Activated CD8-positive, alpha-beta memory T cell treated with anti-CD3 and anti-CD28 coated beads for 48 hours (primary cell): Measurements from ENCODE around the gene CACNA1F.

ENCODE experiments used
- DNase-seq, 3 experiments: peaks; one replicate each; pipeline ENCODE4 v3.0.0-alpha.2; 2020; ENCODE audit warnings: low read depth in 2 of 3, low spot score in 2 of 3

CACNA1F gene

GRCh38 chrX:49199906-49200771 lies 33.0 kb downstream of the CACNA1F start, which contains the start of gene SYP:
Gene SYP (minus strand): TSS chrX:49200193. CDS start chrX:49200186, 7 bp downstream.
- DNase-seq: peak; percentile 57 to 75 (median 71)

- no peak for DNase-seq
Observed at GRCh38 chrX:49199315-49199595, 33.9 kb downstream of the CACNA1F start.

DNA sequence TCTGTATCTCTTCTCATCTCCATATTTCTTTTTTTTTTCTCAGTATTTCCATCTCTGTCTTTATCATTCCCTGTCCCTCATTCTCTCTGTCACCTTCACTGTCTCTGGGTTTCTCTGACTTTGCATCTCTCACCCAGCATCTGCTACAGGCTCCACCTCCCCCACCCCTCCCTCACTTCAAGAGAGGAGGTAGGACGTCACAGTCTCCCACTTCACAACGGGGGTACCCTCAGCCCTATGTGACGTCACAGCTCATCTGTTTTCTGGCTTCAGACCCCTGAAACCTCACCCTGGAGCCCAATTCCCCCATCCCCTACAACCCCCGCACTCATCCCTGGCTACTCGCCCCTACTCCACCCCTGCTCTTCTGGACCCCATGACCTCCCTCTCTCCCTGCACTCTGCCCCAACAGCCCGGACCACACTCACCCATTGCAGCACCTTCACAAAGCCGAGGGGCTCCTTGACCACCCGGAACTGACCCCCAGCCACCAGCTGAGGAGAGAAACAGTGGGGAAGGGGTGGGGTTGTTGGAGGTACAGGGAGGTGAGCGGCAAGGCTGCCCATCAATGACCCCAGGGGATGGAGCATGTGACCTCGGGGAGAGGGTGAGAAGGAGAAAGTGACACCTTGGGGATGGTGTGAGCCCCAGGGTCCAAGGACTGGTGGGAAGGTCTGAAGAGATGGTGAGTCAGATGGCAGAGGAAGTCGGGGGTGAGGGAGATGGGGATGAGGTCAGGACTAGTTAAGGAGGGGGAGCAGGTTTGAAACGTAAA lies 34.4 kb downstream of the CACNA1F start:
- DNase-seq: no peak

DNA sequence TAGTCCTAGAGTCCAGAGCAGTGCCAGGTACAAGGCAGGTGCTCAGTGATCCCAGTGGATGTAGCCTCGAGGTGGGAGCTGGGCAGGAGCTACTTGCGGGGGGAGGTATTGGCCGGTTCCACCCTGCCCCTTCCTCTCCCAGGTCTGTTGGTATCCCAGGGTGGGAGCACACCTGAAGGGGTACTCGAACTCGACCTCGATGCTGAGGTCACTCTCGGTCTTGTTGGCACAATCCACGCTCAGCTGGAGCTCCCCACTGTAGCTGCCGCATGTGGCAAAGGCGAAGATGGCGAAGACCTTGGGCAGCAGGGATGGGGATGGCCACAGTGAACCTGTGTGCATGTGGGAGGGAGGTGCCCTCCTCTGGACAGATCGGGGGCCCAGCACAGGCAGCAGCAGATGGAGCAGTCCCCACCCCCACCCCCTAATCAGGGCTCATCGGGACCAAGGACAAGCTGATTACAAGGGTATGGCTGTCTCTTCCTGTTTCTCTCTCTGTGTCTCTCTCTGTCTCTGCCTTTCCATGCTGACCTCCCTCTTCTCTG lies 35.5 kb downstream of the CACNA1F start:
- DNase-seq: no peak

GRCh38 chrX:49193542-49193964 lies 39.6 kb downstream of the CACNA1F start:
- no peak for DNase-seq

- no peak for DNase-seq
Observed at GRCh38 chrX:49192722-49193328, 40.3 kb downstream of the CACNA1F start.

DNA sequence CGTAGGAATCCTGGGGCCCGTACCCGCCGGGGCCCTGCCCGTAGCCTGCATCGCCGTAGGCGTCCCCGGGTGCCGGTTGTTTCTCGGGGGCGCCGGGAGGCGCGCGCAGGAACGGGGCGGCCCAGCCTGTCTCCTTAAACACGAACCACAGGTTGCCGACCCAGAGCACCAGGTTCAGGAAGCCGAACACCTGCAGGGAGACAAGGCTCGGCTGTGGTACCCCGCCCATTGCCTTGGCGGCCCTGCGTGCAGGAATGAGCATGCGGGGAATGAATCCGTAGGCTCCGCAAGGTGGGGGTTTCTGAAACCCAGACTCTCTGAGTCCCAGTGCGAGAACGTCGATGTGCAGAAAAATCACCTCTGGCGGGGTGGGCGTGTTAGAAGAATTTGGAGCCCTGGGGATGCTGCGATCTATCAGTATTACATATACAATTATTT lies 41.5 kb downstream of the CACNA1F start:
- DNase-seq: no peak

DNA sequence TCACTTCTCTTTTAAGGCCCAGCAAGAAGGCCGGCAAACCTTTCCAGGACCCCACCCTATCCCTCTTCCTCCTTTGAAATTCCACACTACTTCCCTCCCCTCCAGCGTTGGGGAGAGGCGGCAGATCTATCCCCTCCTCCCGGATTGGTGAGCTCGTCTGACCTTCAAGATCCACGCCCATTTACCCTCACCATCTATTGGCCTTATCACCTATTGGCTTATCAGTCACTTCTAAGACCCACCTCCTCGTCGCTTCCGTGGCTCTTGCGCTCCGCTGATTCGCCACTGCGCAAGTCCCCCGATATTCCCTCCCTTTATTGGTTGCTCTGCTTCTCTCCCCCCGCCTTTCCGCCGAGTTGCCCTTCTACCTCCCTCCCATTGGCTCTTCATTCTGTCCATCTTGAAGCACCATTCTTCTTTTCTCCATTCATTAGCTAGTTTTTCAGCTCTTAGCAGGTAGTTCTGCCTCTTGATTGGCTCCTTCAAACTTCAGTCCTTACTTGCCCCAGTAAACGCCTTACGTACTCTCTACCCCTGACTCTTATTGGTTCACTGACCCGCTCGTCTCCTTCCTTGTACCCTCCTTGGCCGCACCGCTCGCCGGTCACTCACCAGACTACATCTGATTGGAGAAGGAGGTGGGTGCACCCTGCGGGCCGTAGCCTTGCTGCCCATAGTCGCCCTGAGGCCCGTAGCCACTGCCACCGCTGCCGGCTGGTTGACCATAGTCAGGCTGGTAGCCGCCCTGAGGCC lies 42.1 kb downstream of the CACNA1F start:
- DNase-seq: peak in 2 of 3 experiments; percentile 45 to 55

- DNase-seq: no peak
Observed at GRCh38 chrX:49189606-49190005, 43.5 kb downstream of the CACNA1F start.

GRCh38 chrX:49188468-49189076 lies 44.6 kb downstream of the CACNA1F start:
- no peak for DNase-seq

- DNase-seq: no peak
Observed at GRCh38 chrX:49187526-49187925, 45.6 kb downstream of the CACNA1F start.

- no peak for DNase-seq
Observed at GRCh38 chrX:49187028-49187394, 46.1 kb downstream of the CACNA1F start.

DNA sequence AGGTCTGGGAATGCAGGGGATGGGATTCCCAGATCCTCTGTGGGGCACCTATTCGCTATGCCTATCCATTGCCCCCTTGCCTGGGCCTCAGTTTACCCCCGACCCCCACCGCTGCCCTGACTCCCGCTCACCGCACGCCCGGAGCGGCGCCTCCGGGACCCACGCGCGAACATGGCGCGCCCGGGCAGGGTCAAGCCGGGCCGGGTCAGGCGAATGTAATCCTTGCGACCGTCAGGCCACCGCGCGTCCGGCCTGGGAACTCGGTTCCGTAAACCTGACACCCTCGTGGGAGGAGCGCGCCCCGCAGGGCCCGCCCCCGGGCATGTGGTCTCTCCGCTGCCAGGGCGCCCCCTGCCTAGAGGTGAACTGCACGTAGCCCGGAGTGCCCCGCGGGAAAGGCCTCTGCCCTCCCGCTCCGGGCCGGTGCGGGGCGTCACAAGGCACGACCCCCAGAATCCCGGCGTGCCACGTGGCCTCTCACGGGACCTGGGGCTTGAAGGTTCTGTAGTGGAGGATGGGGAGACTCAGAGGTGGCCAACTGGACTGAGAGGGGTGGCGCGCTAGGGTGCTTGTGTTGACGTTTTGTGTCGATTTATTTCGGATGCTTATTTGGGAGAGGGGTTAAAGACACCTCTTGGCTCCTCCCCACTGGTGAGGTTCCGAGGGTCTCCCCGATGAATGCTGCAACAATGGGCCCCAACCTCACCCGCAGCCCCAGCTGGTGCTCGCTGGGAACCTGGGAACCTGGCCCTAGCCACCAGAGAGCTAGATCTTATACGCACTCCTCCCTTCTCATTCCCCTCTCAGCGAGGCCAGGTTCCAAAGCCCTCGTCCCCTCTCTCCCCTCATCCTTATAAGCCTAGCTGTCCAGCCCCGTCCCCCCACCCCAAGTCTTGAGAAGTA lies 46.8 kb downstream of the CACNA1F start, which contains the start of gene PRICKLE3:
Gene PRICKLE3 (minus strand): TSS at position 249 of the 903 bp plus-strand sequence. CDS start 76 bp downstream, at position 173.
- DNase-seq: peak in 2 of 3 experiments; percentile 49 to 56

DNA sequence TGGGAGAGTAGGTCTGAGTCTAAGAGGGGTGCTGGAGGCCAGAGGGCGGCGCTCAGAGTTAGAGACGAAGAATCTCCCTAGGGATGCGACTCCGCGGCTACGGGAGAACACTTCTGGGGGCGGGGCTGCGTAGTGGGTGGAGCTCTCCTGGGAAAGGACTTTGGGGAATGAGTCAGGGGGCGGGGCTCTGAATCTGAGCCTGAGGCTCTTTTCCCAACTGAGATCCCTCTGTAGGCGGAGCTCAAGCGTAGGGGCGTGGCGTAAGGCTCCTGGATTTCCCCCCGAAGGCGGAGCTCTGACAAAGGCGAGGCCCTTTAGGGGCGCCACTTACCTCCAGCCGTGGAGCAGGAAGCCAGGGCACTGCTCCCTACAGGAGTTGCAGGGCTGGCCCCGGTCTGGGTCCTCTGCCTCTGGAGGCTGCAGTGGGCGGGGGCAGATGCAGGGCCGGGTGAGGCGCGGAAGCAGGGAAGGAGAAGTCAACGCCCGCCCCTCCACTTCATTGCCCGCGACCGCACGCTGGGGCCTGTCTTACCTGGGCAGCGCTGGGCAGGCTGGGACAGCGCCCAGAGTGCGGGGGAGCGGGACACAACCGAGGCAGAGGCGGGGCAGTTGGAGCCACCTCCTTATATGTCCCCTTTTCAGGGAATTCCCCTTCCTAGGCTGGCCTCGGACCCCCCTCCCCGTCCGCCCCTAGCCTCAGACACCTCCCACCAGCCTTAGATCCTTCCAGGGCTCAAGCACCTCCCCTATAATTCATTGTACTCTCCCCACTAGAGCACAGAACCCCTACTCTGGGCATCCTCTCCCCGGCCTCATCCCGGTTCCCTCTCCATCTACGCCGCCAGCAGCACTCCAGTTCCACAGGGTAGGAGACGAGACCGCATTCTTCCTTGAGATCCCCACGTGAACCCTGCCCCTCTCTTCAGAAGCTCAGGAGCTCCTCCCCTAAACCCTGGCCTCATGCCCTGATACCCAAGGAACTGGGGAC lies 48.6 kb downstream of the CACNA1F start:
- no peak for DNase-seq

DNA sequence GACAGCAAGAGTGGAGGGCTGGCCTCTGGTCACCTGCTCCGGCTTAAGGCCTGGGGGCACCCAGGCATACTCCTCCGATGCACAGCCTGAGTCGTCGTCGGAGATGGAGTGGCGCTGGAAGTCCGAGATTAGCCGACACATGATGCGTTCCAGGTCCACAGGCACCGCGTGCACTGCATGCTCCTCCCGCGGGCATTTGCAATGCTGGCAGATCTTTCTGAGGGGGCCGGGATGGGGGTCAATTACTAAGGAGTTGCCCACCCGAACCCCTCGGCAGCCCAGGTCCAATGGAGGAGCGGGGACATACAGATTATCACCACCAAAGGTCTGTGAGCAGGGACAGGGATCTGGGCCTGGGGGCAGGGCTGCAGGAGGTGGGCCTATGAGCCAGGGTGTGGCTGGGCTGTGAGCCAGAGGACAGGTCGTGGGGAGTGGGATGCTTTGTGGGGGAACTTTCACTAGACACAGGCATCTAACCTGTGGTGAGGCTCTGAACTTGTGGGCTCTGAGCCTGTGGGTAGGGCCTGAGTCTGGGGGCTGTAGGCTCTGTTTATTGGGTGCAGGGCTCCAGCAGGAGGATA lies 49.3 kb downstream of the CACNA1F start:
- DNase-seq: no peak

DNA sequence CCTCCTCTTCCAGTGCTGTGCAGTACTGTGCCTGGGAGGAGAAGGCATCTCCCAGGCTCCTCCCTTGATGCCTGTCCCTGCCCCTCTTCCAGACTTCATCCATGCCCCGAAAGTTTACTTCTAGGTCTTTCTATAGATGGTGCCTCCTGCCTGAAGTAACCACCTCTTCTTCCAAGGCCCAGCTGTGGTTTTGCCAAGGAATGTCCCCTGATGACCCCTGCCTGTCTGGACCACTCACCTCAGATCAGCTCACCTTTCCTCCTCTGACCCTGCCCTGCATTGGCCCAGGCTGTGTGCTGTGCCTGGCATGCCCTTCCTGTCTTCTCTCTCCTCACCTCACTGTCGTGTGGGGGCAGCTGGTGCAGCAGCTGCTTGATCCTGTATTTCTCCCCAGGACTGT lies 53.8 kb downstream of the CACNA1F start:
- DNase-seq: no peak

DNA sequence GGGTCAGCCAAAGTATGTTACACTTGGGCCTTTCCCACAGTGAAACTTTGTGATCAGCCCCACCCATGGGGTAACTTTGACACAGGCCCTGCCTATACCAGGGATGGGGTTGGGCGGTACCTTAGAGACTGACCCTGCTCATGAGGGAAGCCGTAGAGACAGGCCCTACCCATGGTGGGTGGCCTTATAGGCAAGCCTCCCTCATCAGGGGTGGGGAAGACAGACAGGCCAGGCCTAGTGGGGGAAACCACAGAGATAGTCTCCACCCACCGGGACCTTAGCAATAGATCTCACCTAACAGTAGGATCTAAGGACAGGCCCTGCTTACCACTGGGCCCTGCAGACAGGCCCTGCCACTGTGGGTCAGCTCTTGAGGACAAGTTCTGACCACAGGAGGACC lies 54.6 kb downstream of the CACNA1F start:
- DNase-seq: no peak
